Measurements from ENCODE around the gene EID3. TPM values are rescaled to one million over a fixed set of nuclear protein-coding genes. Genes with fewer than 3 reads are reported as not detected.

Gene EID3
- total RNA-seq, 1 experiment from 2014 or later = 3.0 TPM

DNA sequence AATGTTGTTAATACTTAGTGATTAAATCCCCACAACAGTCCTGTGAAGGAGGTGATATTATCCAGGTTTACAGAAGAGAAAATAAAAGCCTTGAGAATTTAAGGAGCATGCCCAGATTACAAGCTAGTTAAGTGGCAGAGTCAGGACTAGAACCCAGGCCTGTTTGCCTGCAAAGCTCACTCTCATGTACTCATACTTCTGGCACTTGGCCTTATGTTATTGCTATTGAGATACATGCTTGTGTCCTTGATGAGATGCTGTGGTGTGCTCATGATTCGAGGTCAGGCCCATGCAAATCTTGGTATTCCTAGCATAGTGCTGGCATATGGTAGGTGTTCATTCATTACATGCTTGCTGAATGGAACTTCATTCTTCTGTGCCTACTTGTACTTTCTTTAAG lies 7.6 kb upstream of the EID3 start:
- POLR2A ChIA-PET = interaction anchor here (0.6 to 6.4 kb wide), 2 partner anchors 8 to 758 kb away, joined by 3 to 44 read pairs; no protein-coding TSS in a partner anchor
- Mint-ChIP-seq H3K36me3 (ENCODE audit: insufficient read depth, unreplicated experiment) (peaks cover 92% of the 10 kb centered on the region), H3K4me1 (ENCODE audit: insufficient read depth, unreplicated experiment) (peaks cover 38% of the 10 kb centered on the region), H3K27me3 (ENCODE audit: insufficient read depth, unreplicated experiment) (no peaks in the 10 kb centered on the region), H3K4me3 (ENCODE audit: unreplicated experiment) (no peak overlapping the region), H3K27ac (ENCODE audit: low read depth, unreplicated experiment) (peak overlapping the region; percentile 85), H3K9me3 (ENCODE audit: unreplicated experiment) (no peaks in the 10 kb centered on the region)
- DNase-seq (ENCODE audit: unreplicated experiment) = no peak
- no TSS peak for BruUV-seq (replicated peaks)
- CTCF ChIA-PET = interaction anchor here (0.6 to 2.6 kb wide), 4 partner anchors 94 to 664 kb away, joined by 3 to 12 read pairs (median 5); no protein-coding TSS in a partner anchor
- intact Hi-C loops (cut with micrococcal nuclease) = no loop called here
- TF ChIP-seq, protein P1, sequence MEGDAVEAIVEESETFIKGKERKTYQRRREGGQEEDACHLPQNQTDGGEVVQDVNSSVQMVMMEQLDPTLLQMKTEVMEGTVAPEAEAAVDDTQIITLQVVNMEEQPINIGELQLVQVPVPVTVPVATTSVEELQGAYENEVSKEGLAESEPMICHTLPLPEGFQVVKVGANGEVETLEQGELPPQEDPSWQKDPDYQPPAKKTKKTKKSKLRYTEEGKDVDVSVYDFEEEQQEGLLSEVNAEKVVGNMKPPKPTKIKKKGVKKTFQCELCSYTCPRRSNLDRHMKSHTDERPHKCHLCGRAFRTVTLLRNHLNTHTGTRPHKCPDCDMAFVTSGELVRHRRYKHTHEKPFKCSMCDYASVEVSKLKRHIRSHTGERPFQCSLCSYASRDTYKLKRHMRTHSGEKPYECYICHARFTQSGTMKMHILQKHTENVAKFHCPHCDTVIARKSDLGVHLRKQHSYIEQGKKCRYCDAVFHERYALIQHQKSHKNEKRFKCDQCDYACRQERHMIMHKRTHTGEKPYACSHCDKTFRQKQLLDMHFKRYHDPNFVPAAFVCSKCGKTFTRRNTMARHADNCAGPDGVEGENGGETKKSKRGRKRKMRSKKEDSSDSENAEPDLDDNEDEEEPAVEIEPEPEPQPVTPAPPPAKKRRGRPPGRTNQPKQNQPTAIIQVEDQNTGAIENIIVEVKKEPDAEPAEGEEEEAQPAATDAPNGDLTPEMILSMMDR (IDR thresholded peaks at IDR 0.05; ENCODE audit: unreplicated experiment) = no peak

DNA sequence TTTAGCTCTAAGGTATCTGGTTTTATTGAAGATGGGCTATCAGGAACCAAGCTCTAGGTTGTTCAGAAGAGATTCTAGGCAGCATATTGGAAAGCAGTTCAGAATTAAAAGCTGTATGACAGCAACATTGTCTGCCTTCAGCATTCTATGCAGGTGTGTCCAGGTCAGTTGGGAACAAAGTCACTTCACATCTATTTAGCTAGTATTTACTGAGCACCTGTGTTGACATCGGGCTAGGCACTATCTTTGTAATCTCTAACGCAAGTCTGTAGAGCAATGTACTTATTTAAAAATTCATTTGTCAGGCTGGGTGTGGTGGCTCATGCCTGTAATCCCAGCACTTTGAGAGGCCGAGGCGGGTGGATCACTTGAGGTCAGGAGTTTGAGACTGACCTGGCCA lies 6.8 kb upstream of the EID3 start:
- TF ChIP-seq, protein P1 (IDR thresholded peaks at IDR 0.05; ENCODE audit: unreplicated experiment) = no peak
- CTCF ChIA-PET = interaction anchor here (1.9 to 2.6 kb wide), 2 partner anchors 94 to 96 kb away, joined by 5 to 12 read pairs; no protein-coding TSS in a partner anchor
- H3K27ac Mint-ChIP-seq (ENCODE audit: low read depth, unreplicated experiment) = no peak overlapping the region
- peaks cover 38% of the 10 kb centered on the region for H3K4me1 Mint-ChIP-seq (ENCODE audit: insufficient read depth, unreplicated experiment)
- H3K9me3 Mint-ChIP-seq (ENCODE audit: unreplicated experiment) = no peaks in the 10 kb centered on the region
- H3K27me3 Mint-ChIP-seq (ENCODE audit: insufficient read depth, unreplicated experiment) = no peaks in the 10 kb centered on the region
- no TSS peak for BruUV-seq (replicated peaks)
- no peak for DNase-seq (ENCODE audit: unreplicated experiment)
- intact Hi-C loops (cut with micrococcal nuclease) = no loop called here
- peaks cover 88% of the 10 kb centered on the region for H3K36me3 Mint-ChIP-seq (ENCODE audit: insufficient read depth, unreplicated experiment)
- POLR2A ChIA-PET = interaction anchor here (6.4 kb wide), 1 partner anchor 9 kb away, joined by 44 read pairs; no protein-coding TSS in a partner anchor
- H3K4me3 Mint-ChIP-seq (ENCODE audit: unreplicated experiment) = no peak overlapping the region

DNA sequence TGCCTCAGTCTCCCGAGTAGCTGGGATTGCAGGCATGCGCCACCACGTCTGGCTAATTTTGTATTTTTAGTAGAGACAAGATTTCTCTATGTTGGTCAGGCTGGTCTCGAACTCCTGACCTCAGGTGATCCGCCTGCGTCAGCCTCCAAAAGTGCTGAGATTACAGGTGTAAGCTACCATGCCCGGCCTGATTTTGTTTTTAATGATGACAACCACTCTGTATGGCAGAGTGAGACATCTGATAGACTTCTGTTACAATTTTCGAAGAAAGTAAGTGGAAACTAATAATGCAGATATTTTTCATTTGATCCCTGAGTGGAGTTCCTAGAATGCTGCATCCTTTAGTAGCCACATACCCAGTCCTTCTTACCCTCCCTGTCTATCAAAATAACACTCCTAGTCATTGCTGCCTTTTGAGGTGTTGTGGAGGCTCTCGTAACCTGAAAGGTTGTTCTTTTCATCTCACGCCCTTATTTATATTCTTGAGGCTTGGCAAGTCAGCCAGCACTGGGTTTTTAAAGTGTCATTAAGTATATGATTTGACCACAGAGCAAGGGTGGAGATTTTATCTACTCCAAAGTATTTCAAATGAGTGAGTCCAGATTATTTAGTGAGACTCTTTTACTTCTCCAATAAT lies 5.9 kb upstream of the EID3 start:
- Mint-ChIP-seq H3K27me3 (ENCODE audit: insufficient read depth, unreplicated experiment) (no peaks in the 10 kb centered on the region), H3K9me3 (ENCODE audit: unreplicated experiment) (no peaks in the 10 kb centered on the region), H3K4me1 (ENCODE audit: insufficient read depth, unreplicated experiment) (peaks cover 37% of the 10 kb centered on the region), H3K27ac (ENCODE audit: low read depth, unreplicated experiment) (no peak overlapping the region), H3K36me3 (ENCODE audit: insufficient read depth, unreplicated experiment) (peaks cover 79% of the 10 kb centered on the region), H3K4me3 (ENCODE audit: unreplicated experiment) (no peak overlapping the region)
- TF ChIP-seq, protein P1 (IDR thresholded peaks at IDR 0.05; ENCODE audit: unreplicated experiment) = no peak
- ChIA-PET CTCF (interaction anchor here (1.0 to 1.9 kb wide), 4 partner anchors 9 to 97 kb away, joined by 3 to 5 read pairs (median 4); no protein-coding TSS in a partner anchor), POLR2A (interaction anchor here (0.6 to 6.4 kb wide), 3 partner anchors 10 to 131 kb away, joined by 3 to 44 read pairs (median 4); no protein-coding TSS in a partner anchor)
- DNase-seq (ENCODE audit: unreplicated experiment) = no peak
- intact Hi-C loops (cut with micrococcal nuclease) = no loop called here
- no TSS peak for BruUV-seq (replicated peaks)

DNA sequence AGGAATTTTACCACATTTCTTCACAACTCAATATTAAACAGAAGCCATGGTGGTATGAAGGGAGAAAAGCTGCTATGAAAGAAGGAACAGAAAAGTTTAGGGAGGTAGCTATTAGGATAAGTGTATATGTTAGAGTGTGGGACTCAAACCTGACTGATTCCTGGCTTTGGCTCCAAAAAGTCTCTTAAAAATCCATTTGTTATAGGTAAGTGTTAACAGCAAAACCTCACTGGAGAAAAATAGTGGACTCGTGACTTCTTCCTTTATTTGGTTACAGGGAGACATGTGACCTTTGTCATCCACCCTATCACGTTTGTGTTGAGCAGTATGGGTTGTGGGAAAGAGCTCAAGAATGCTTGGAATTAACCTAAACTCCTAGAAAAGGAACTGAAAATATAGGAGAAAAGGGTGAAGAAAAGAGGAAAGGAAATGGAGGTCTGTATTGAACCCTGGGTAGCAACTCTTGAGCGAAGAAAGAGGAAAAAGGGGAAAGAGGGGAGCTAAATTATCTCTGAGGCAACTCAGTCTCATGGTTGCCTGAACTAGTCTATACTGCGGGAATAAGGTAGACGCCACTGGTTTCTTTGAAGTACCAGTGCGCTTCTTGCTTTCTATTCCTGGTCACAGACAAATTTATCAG lies 3.6 kb upstream of the EID3 start:
- TF ChIP-seq, protein P1 (IDR thresholded peaks at IDR 0.05; ENCODE audit: unreplicated experiment) = no peak
- Mint-ChIP-seq H3K27ac (ENCODE audit: low read depth, unreplicated experiment) (peak overlapping the region; percentile 2), H3K36me3 (ENCODE audit: insufficient read depth, unreplicated experiment) (peaks cover 68% of the 10 kb centered on the region), H3K27me3 (ENCODE audit: insufficient read depth, unreplicated experiment) (no peaks in the 10 kb centered on the region), H3K4me3 (ENCODE audit: unreplicated experiment) (no peak overlapping the region), H3K4me1 (ENCODE audit: insufficient read depth, unreplicated experiment) (peaks cover 21% of the 10 kb centered on the region), H3K9me3 (ENCODE audit: unreplicated experiment) (no peaks in the 10 kb centered on the region)
- no peak for DNase-seq (ENCODE audit: unreplicated experiment)
- intact Hi-C loops (cut with micrococcal nuclease) = no loop called here
- POLR2A ChIA-PET = interaction anchor here (0.6 to 6.4 kb wide), 10 partner anchors 8 to 740 kb away, joined by 3 to 44 read pairs (median 3); partner anchors contain the start of genes HCFC2 and NFYB
- BruUV-seq (replicated peaks) = no TSS peak
- CTCF ChIA-PET = interaction anchor here (1.0 to 2.3 kb wide), 5 partner anchors 10 to 754 kb away, joined by 3 to 8 read pairs (median 3); no protein-coding TSS in a partner anchor
